Thyroid gland (tissue), 4 donors: Measurements from ENCODE around the gene ZNF346.

ENCODE experiments used
- POLR2A ChIP-seq, 2 donors: fragments of 450-650 bp; IDR thresholded peaks; one replicate each; pipeline ENCODE4 v1.6.1; 2017; ENCODE audit warnings: antibody characterized with exemption in 2 of 2, mild to moderate bottlenecking in 2 of 2, moderate library complexity in 1 of 2
- TF ChIP-seq, protein P1 (sequence below), 6 experiments: fragments of 200-600 bp in 3 of 6; fragments of 450-650 bp in 3 of 6; sonication (generic) in 3 of 6; IDR thresholded peaks; one replicate each; pipeline ENCODE4 v1.5.1; 2016 to 2019; ENCODE audit warnings: antibody characterized with exemption in 6 of 6, mild to moderate bottlenecking in 2 of 6, inconsistent platforms in 1 of 6, moderate library complexity in 1 of 6

- TF ChIP-seq POLR2A (IDR thresholded peaks at IDR 0.05): no peak
- TF ChIP-seq, protein P1, sequence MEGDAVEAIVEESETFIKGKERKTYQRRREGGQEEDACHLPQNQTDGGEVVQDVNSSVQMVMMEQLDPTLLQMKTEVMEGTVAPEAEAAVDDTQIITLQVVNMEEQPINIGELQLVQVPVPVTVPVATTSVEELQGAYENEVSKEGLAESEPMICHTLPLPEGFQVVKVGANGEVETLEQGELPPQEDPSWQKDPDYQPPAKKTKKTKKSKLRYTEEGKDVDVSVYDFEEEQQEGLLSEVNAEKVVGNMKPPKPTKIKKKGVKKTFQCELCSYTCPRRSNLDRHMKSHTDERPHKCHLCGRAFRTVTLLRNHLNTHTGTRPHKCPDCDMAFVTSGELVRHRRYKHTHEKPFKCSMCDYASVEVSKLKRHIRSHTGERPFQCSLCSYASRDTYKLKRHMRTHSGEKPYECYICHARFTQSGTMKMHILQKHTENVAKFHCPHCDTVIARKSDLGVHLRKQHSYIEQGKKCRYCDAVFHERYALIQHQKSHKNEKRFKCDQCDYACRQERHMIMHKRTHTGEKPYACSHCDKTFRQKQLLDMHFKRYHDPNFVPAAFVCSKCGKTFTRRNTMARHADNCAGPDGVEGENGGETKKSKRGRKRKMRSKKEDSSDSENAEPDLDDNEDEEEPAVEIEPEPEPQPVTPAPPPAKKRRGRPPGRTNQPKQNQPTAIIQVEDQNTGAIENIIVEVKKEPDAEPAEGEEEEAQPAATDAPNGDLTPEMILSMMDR (IDR thresholded peaks at IDR 0.05): no peak
Measured at GRCh38 chr5:177067503-177067902, 45.0 kb downstream of the ZNF346 start.
